ENCODE results near the gene CST4.
"Not testable (repeated sequence)": the region's sequence is repeated elsewhere in the genome, so short reads cannot be mapped to it uniquely, and the experiment has no call there.

DNA sequence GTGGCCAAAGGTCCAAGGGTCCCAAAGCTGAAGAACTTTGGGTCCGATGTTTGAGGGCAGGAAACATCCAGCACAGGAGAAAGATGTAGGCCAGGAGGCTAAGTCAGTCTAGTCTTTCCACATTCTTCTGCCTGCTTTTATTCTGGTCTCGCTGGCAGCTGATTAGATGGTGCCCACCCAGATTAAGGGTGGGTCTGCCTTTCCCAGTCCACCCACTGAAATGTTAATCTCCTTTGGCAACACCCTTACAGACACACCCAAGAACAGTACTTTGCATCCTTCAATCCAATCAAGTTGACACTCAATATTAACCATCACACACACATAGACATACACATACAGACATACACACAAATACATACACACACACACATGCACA is 29.2 kb downstream of the CST4 start:
- TF ChIP-seq CTCF, POLR2AphosphoS5, POLR2A, EP300 (IDR thresholded peaks at IDR 0.05): not testable (repeated sequence)

Measured in upper lobe of left lung (tissue), 4 donors.